Panc1 (cell line): ENCODE data around the gene MRPS34. TPM values are rescaled to one million over a fixed set of nuclear protein-coding genes. Genes with fewer than 3 reads are reported as not detected.

ENCODE experiments used
- ATAC-seq: fragments of 200-7000 bp; cut with Tn5 transposase; 2 replicates; pipeline ENCODE4 v1.9.1; 2020; ENCODE audit warnings: mild to moderate bottlenecking, moderate library complexity
- BruUV-seq: library from RNA; stranded (reverse); fragments of 400-500 nt; replicated peaks from 2 replicates; lab custom pipeline; 2021; lab: Mats Ljungman, UMichigan
- CTCF ChIA-PET: fragments of 300-600 bp; sonication (Branson Sonifier 250); formaldehyde crosslinking; loops from one replicate; lab custom pipeline; 2022; ENCODE audit warnings: antibody characterized with exemption; lab: Charles Lee
- POLR2A ChIA-PET: fragments of 300-600 bp; sonication (Branson Sonifier 250); formaldehyde crosslinking; loops from one replicate; lab custom pipeline; 2022; ENCODE audit warnings: antibody characterized with exemption; lab: Charles Lee
- DNase-seq: peaks from one replicate; pipeline ENCODE4 v3.0.0-alpha.2; 2010; ENCODE audit warnings: low read depth, low spot score
- H3K27ac ChIP-seq: 2 replicates; pipeline ENCODE4 v1.5.1; 2011; ENCODE audit warnings: mild to moderate bottlenecking, low read length, inconsistent platforms
- H3K27me3 ChIP-seq: fragments of 200-500 bp; sonication (Bioruptor generic); 2 replicates; pipeline ENCODE4 v1.6.0; 2014; ENCODE audit warnings: low read length, inconsistent platforms; ENCODE audit not compliant: control insufficient read depth, insufficient read depth
- H3K36me3 ChIP-seq: fragments of 200-500 bp; sonication (Bioruptor generic); 2 replicates; pipeline ENCODE4 v1.5.1; 2014; ENCODE audit warnings: inconsistent platforms, mild to moderate bottlenecking, low read length, moderate library complexity; ENCODE audit not compliant: control insufficient read depth, insufficient read depth
- H3K4me1 ChIP-seq: 2 replicates; pipeline ENCODE4 v1.5.1; 2011; ENCODE audit warnings: inconsistent platforms, mild to moderate bottlenecking, low read length, moderate library complexity; ENCODE audit not compliant: control insufficient read depth, insufficient read depth
- H3K4me3 ChIP-seq, 2 experiments: 2 replicates each; pipeline ENCODE4 v1.5.1; 2011 to 2012; ENCODE audit warnings: low read depth in 2 of 2, low read length in 2 of 2, mild to moderate bottlenecking in 2 of 2, inconsistent platforms in 1 of 2, moderate library complexity in 1 of 2
- H3K9me3 ChIP-seq: fragments of 200-500 bp; sonication (Bioruptor generic); 2 replicates; pipeline ENCODE4 v1.5.1; 2014; ENCODE audit warnings: low read depth, mild to moderate bottlenecking, inconsistent platforms, low read length, moderate library complexity; ENCODE audit not compliant: control insufficient read depth, insufficient read depth
- POLR2AphosphoS5 ChIP-seq: IDR thresholded peaks from 2 replicates; pipeline ENCODE4 v1.6.1; 2012; ENCODE audit warnings: mild to moderate bottlenecking, low read depth, low read length, moderate library complexity
- SIN3A ChIP-seq: IDR thresholded peaks from 2 replicates; pipeline ENCODE4 v1.6.1; 2012; ENCODE audit warnings: low read depth, mild to moderate bottlenecking, low read length, moderate library complexity, borderline replicate concordance; ENCODE audit not compliant: insufficient read depth
- TCF7L2 ChIP-seq: IDR thresholded peaks from 2 replicates; pipeline ENCODE4 v1.6.1; 2011; ENCODE audit warnings: mild to moderate bottlenecking, low read depth, low read length, inconsistent platforms
- in situ Hi-C: cut with HindIII; loops from 2 replicates; pipeline ENCODE4 v1.10.0; 2016; ENCODE audit warnings: low sequenced_read_pairs, low pct_unique_long_range_greater_than_20kb
- intact Hi-C: fragments of 100-400 bp; cut with micrococcal nuclease; formaldehyde crosslinking; loops from one replicate; pipeline ENCODE4 v1.10.0; 2022; ENCODE audit not compliant: unreplicated experiment
- total RNA-seq: library from RNA; stranded (reverse); gene quantifications from one replicate; pipeline ENCODE4 v1.2.1, GENCODE V29; 2021; ENCODE audit not compliant: unreplicated experiment
- TF ChIP-seq, protein P1 (sequence below), 2 experiments: IDR thresholded peaks; 2 replicates each; pipeline ENCODE4 v1.6.1; 2011 to 2012; ENCODE audit warnings: low read depth in 2 of 2, control low read depth in 1 of 2, low read length in 1 of 2, mild to moderate bottlenecking in 1 of 2, moderate library complexity in 1 of 2; ENCODE audit not compliant: insufficient read depth in 1 of 2
- TF ChIP-seq, protein P2 (sequence below): fragments of 450-650 bp; IDR thresholded peaks from 2 replicates; pipeline ENCODE4 v1.5.1; 2017; ENCODE audit warnings: mild to moderate bottlenecking

MRPS34 gene
- total RNA-seq, 1 experiment from 2014 or later = 187 TPM

DNA sequence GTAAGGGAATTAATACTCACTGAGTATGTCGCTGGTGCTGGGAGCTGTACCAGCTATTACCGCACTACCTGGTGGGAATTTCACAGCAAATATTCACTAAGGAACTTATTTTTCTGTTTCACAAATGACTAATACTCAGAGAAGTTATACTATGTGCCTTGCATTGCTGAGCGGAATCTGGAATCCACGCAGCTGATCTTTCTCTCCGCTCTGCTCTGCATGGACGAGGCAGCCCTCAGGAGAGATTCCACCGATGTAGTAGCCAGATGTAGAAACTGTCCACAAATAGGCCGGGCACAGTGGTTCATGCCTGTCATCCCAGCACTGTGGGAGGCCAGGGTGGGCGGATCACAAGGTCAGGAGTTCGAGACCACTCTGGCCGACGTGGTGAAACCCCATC, 18.7 kb downstream of the MRPS34 start:
- Histone ChIP-seq H3K27me3 (no peaks in the 10 kb centered on the region), H3K27ac (no peak overlapping the region), H3K4me1 (no peaks in the 10 kb centered on the region), H3K4me3 (no peak overlapping the region), H3K36me3 (0 out of 2 replicates have a peak, but pooled peaks cover 3% of the 10 kb centered on the region), H3K9me3 (no peaks in the 10 kb centered on the region)
- intact Hi-C loops (no loop called here), in situ Hi-C loops (no loop called here)
- TF ChIP-seq SIN3A (no peak), TCF7L2 (no peak), POLR2AphosphoS5 (no peak)
- TF ChIP-seq, protein P1, sequence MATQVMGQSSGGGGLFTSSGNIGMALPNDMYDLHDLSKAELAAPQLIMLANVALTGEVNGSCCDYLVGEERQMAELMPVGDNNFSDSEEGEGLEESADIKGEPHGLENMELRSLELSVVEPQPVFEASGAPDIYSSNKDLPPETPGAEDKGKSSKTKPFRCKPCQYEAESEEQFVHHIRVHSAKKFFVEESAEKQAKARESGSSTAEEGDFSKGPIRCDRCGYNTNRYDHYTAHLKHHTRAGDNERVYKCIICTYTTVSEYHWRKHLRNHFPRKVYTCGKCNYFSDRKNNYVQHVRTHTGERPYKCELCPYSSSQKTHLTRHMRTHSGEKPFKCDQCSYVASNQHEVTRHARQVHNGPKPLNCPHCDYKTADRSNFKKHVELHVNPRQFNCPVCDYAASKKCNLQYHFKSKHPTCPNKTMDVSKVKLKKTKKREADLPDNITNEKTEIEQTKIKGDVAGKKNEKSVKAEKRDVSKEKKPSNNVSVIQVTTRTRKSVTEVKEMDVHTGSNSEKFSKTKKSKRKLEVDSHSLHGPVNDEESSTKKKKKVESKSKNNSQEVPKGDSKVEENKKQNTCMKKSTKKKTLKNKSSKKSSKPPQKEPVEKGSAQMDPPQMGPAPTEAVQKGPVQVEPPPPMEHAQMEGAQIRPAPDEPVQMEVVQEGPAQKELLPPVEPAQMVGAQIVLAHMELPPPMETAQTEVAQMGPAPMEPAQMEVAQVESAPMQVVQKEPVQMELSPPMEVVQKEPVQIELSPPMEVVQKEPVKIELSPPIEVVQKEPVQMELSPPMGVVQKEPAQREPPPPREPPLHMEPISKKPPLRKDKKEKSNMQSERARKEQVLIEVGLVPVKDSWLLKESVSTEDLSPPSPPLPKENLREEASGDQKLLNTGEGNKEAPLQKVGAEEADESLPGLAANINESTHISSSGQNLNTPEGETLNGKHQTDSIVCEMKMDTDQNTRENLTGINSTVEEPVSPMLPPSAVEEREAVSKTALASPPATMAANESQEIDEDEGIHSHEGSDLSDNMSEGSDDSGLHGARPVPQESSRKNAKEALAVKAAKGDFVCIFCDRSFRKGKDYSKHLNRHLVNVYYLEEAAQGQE (IDR thresholded peaks at IDR 0.05; ENCODE audit: insufficient read depth in 1 of 2, low read depth in 2 of 2, low read length in 1 of 2) = no peak
- TF ChIP-seq, protein P2, sequence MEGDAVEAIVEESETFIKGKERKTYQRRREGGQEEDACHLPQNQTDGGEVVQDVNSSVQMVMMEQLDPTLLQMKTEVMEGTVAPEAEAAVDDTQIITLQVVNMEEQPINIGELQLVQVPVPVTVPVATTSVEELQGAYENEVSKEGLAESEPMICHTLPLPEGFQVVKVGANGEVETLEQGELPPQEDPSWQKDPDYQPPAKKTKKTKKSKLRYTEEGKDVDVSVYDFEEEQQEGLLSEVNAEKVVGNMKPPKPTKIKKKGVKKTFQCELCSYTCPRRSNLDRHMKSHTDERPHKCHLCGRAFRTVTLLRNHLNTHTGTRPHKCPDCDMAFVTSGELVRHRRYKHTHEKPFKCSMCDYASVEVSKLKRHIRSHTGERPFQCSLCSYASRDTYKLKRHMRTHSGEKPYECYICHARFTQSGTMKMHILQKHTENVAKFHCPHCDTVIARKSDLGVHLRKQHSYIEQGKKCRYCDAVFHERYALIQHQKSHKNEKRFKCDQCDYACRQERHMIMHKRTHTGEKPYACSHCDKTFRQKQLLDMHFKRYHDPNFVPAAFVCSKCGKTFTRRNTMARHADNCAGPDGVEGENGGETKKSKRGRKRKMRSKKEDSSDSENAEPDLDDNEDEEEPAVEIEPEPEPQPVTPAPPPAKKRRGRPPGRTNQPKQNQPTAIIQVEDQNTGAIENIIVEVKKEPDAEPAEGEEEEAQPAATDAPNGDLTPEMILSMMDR = no peak
- POLR2A ChIA-PET = interaction anchor here (0.7 kb wide), 1 partner anchor 14 kb away, joined by 10 read pairs; no protein-coding TSS in a partner anchor
- CTCF ChIA-PET = no interaction called here
- DNase-seq = no peak
- no TSS peak for BruUV-seq
- no peak for ATAC-seq

DNA sequence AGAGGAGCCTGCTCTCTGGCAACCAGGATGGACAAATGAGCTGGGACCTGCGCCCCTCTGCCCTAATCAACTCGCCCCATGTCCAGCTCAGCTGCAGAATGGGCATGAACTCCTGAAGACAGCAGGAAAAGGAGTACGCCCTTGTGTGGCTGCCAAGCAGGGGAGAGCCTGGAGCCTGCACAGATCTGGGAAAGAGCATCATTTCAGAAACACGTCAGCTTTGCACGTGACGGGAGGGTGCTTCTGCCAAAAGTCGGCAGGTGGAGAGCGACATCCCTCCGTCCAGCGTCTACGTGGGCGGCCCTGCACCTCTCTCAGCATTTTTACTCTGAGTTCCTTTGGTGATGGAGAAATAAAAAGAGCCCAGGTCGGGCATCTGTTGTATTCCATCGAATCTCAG, 20.1 kb downstream of the MRPS34 start:
- peaks cover 3% of the 10 kb centered on the region; the same call in 1 of the 2 replicates for H3K36me3 ChIP-seq
- H3K27me3 ChIP-seq = no peaks in the 10 kb centered on the region
- ATAC-seq (no peak), DNase-seq (no peak)
- ChIA-PET POLR2A (no interaction called here), CTCF (no interaction called here)
- H3K4me3 ChIP-seq = no peak overlapping the region
- in situ Hi-C loops = no loop called here
- no TSS peak for BruUV-seq
- H3K4me1 ChIP-seq = no peaks in the 10 kb centered on the region
- TF ChIP-seq, protein P1 (IDR thresholded peaks at IDR 0.05; ENCODE audit: insufficient read depth in 1 of 2, low read depth in 2 of 2, low read length in 1 of 2) = no peak
- TF ChIP-seq SIN3A (no peak), TCF7L2 (no peak), POLR2AphosphoS5 (no peak)
- TF ChIP-seq, protein P2 = no peak
- intact Hi-C loops = no loop called here
- H3K9me3 ChIP-seq = no peaks in the 10 kb centered on the region
- H3K27ac ChIP-seq = no peak overlapping the region
